Activated CD8-positive, alpha-beta T cell treated with anti-CD3 and anti-CD28 coated beads, Interleukin-2, amount 10 ng/mL, durations not matched to agents 7 days and 5 days (primary cell): Measurements from ENCODE around the gene PKNOX2. TPM values are rescaled to one million over a fixed set of nuclear protein-coding genes. Genes with fewer than 3 reads are reported as not detected.

Experiments used
- ATAC-seq: fragments of 150-1000 bp; cut with Tn5 transposase; one replicate; pipeline ENCODE4 v1.10.0; 2021; ENCODE audit warnings: moderate library complexity
- CTCF ChIA-PET: fragments of 350-600 bp; sonication (Branson Sonifier 250); formaldehyde crosslinking; loops from one replicate; lab custom pipeline; 2021; ENCODE audit warnings: antibody characterized with exemption; lab: Charles Lee
- POLR2A ChIA-PET: fragments of 350-600 bp; sonication (Branson Sonifier 250); formaldehyde crosslinking; loops from one replicate; lab custom pipeline; 2021; ENCODE audit warnings: antibody characterized with exemption; lab: Charles Lee
- DNase-seq: peaks from one replicate; pipeline ENCODE4 v3.0.0-alpha.2; 2020
- H3K27ac Mint-ChIP-seq: one replicate; pipeline ENCODE4 v1.8.0; 2021; ENCODE audit warnings: mild to moderate bottlenecking, mixed read lengths
- H3K27me3 Mint-ChIP-seq: one replicate; pipeline ENCODE4 v1.8.0; 2021; ENCODE audit warnings: low read depth, mixed read lengths
- H3K36me3 Mint-ChIP-seq: one replicate; pipeline ENCODE4 v1.8.0; 2021; ENCODE audit warnings: low read depth, mixed read lengths
- H3K4me1 Mint-ChIP-seq: one replicate; pipeline ENCODE4 v1.8.0; 2021; ENCODE audit warnings: low read depth, mixed read lengths
- H3K4me3 Mint-ChIP-seq: one replicate; pipeline ENCODE4 v1.8.0; 2021; ENCODE audit warnings: mild to moderate bottlenecking, mixed read lengths
- H3K9me3 Mint-ChIP-seq: one replicate; pipeline ENCODE4 v1.8.0; 2022; ENCODE audit warnings: mixed read lengths; ENCODE audit not compliant: insufficient read depth
- total RNA-seq, 2 experiments: library from RNA; stranded (reverse); gene quantifications; one replicate each; pipeline ENCODE4 v1.2.3, GENCODE V29; 2021

The PKNOX2 gene
- total RNA-seq, 2 experiments from 2014 or later = not detected

DNA sequence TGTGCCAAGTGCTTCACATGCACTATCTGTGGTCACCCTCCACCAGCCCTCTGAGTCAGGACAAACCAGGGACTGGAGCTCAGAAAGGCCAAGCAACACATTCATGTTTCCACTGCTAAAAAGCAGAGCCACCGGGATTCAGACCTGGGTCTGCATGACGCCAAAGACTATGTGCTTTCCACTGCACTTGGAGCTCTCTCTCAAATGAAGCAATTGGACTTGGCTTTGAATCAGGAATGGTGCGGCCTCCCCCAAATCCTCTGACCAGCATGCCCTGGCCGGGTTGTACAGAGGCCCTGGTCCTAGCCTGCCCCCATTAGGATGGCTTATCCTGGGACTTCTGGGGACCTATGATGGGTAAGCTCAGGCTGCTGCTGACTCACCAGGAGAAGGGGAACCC lies 80.7 kb downstream of the PKNOX2 start:
- Mint-ChIP-seq H3K9me3 (no peaks in the 10 kb centered on the region), H3K27ac (no peak overlapping the region), H3K27me3 (no peaks in the 10 kb centered on the region), H3K4me3 (no peak overlapping the region), H3K36me3 (no peaks in the 10 kb centered on the region), H3K4me1 (no peaks in the 10 kb centered on the region)
- DNase-seq = no peak
- CTCF ChIA-PET = no interaction called here
- POLR2A ChIA-PET = no interaction called here
- no peak for ATAC-seq

DNA sequence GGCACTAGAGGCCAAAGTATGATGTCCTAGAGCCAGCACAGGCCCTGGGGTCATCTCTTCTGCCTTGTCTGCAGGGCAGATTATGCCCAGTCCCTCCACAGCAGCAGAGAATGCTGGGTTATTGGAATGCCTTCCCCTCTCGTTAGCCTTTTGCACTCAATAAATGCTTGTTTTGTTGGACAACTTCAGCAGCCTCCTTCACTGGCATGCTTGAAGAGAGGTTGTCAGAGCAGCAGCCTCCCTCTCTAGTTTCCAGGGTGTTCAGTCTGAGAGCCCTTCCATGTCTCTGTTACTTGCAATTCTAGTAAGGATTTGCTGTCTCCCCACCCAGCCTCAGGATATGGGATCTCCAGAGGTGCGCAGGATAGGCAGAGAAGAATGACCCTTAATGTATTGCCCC lies 82.9 kb downstream of the PKNOX2 start:
- Mint-ChIP-seq H3K4me1 (no peaks in the 10 kb centered on the region), H3K27me3 (peaks cover 4% of the 10 kb centered on the region), H3K4me3 (no peak overlapping the region), H3K9me3 (no peaks in the 10 kb centered on the region), H3K36me3 (no peaks in the 10 kb centered on the region), H3K27ac (no peak overlapping the region)
- ChIA-PET CTCF (no interaction called here), POLR2A (no interaction called here)
- DNase-seq = no peak
- ATAC-seq = no peak

GRCh38 chr11:125250318-125251213 lies 86.0 kb downstream of the PKNOX2 start:
- no peak for ATAC-seq
- peaks cover 7% of the 10 kb centered on the region for H3K27me3 Mint-ChIP-seq

GRCh38 chr11:125251214-125251545 lies 86.6 kb downstream of the PKNOX2 start:
- H3K4me3 Mint-ChIP-seq = no peak overlapping the region
- CTCF ChIA-PET = no interaction called here

More at GRCh38 chr11:125250318-125251213, 86.0 kb downstream of the PKNOX2 start:
- ChIA-PET CTCF (no interaction called here), POLR2A (no interaction called here)
- H3K4me3 Mint-ChIP-seq = no peak overlapping the region
- DNase-seq = no peak
- no peaks in the 10 kb centered on the region for H3K9me3 Mint-ChIP-seq
- H3K36me3 Mint-ChIP-seq = no peaks in the 10 kb centered on the region
- H3K4me1 Mint-ChIP-seq = no peaks in the 10 kb centered on the region
- no peak overlapping the region for H3K27ac Mint-ChIP-seq

GRCh38 chr11:125251956-125252355 lies 87.4 kb downstream of the PKNOX2 start:
- ChIA-PET CTCF (interaction anchor here (1.0 kb wide), 1 partner anchor 44 kb away, joined by 3 read pairs; no protein-coding TSS in a partner anchor), POLR2A (no interaction called here)
- Mint-ChIP-seq H3K27me3 (peaks cover 9% of the 10 kb centered on the region), H3K9me3 (no peaks in the 10 kb centered on the region), H3K4me1 (peaks cover 4% of the 10 kb centered on the region), H3K4me3 (no peak overlapping the region), H3K36me3 (no peaks in the 10 kb centered on the region), H3K27ac (no peak overlapping the region)
- no peak for ATAC-seq
- DNase-seq = no peak

More at GRCh38 chr11:125251214-125251545, 86.6 kb downstream of the PKNOX2 start:
- H3K9me3 Mint-ChIP-seq = no peaks in the 10 kb centered on the region
- no peak overlapping the region for H3K27ac Mint-ChIP-seq
- POLR2A ChIA-PET = no interaction called here
- DNase-seq (no peak), ATAC-seq (no peak)
- H3K4me1 Mint-ChIP-seq = no peaks in the 10 kb centered on the region
- H3K27me3 Mint-ChIP-seq = peaks cover 7% of the 10 kb centered on the region
- no peaks in the 10 kb centered on the region for H3K36me3 Mint-ChIP-seq

- no peaks in the 10 kb centered on the region for H3K36me3 Mint-ChIP-seq
- no peak for ATAC-seq
- peaks cover 9% of the 10 kb centered on the region for H3K27me3 Mint-ChIP-seq
- no peak overlapping the region for H3K4me3 Mint-ChIP-seq
- peaks cover 4% of the 10 kb centered on the region for H3K4me1 Mint-ChIP-seq
- H3K9me3 Mint-ChIP-seq = no peaks in the 10 kb centered on the region
- DNase-seq = no peak
- no peak overlapping the region for H3K27ac Mint-ChIP-seq
- ChIA-PET CTCF (no interaction called here), POLR2A (no interaction called here)
These were observed 88.7 kb downstream of the PKNOX2 start for GRCh38 chr11:125253289-125253688.

- DNase-seq (no peak), ATAC-seq (no peak)
- peaks cover 4% of the 10 kb centered on the region for H3K4me1 Mint-ChIP-seq
- no peak overlapping the region for H3K27ac Mint-ChIP-seq
- no peak overlapping the region for H3K4me3 Mint-ChIP-seq
- ChIA-PET CTCF (no interaction called here), POLR2A (interaction anchor here (0.6 kb wide), 1 partner anchor 29 kb away, joined by 3 read pairs; no protein-coding TSS in a partner anchor)
- H3K36me3 Mint-ChIP-seq = no peaks in the 10 kb centered on the region
- peaks cover 9% of the 10 kb centered on the region for H3K27me3 Mint-ChIP-seq
- no peaks in the 10 kb centered on the region for H3K9me3 Mint-ChIP-seq
These were observed 89.4 kb downstream of the PKNOX2 start for GRCh38 chr11:125253795-125254525.

GRCh38 chr11:125256541-125257189 lies 92.1 kb downstream of the PKNOX2 start:
- H3K27me3 Mint-ChIP-seq = peaks cover 16% of the 10 kb centered on the region
- H3K4me1 Mint-ChIP-seq = peaks cover 4% of the 10 kb centered on the region
- no peaks in the 10 kb centered on the region for H3K36me3 Mint-ChIP-seq
- ATAC-seq (no peak), DNase-seq (no peak)
- no peak overlapping the region for H3K4me3 Mint-ChIP-seq
- no peak overlapping the region for H3K27ac Mint-ChIP-seq
- ChIA-PET POLR2A (interaction anchor here (0.5 kb wide), 1 partner anchor 346 kb away, joined by 3 read pairs; no protein-coding TSS in a partner anchor), CTCF (no interaction called here)
- no peaks in the 10 kb centered on the region for H3K9me3 Mint-ChIP-seq

DNA sequence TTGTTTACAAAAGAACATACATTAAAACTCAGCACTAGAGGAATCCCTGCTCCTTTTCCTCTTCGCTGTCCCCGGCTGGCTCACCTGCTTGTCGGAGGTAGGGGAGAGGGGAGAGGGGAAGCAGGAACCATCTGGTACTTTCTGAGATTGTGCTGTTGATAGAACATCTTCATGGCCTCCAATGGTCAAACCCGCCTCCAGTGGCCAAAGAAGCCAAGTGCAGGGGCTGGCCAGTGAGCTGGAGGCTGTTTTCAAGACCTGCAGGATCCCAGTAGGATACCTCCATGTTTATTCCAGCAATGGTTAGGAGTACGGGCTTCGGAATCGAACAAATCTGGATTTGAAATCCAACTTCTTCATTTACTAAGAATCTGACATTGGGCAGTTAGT lies 92.6 kb downstream of the PKNOX2 start:
- H3K27me3 Mint-ChIP-seq = peaks cover 19% of the 10 kb centered on the region
- peaks cover 4% of the 10 kb centered on the region for H3K4me1 Mint-ChIP-seq
- no peaks in the 10 kb centered on the region for H3K9me3 Mint-ChIP-seq
- ATAC-seq = no peak
- H3K36me3 Mint-ChIP-seq = no peaks in the 10 kb centered on the region
- POLR2A ChIA-PET = no interaction called here
- CTCF ChIA-PET = no interaction called here
- H3K27ac Mint-ChIP-seq = no peak overlapping the region
- H3K4me3 Mint-ChIP-seq = no peak overlapping the region
- no peak for DNase-seq

GRCh38 chr11:125257751-125258150 lies 93.2 kb downstream of the PKNOX2 start:
- Mint-ChIP-seq H3K9me3 (no peaks in the 10 kb centered on the region), H3K4me1 (peaks cover 4% of the 10 kb centered on the region), H3K36me3 (no peaks in the 10 kb centered on the region), H3K4me3 (no peak overlapping the region), H3K27me3 (peaks cover 21% of the 10 kb centered on the region), H3K27ac (no peak overlapping the region)
- CTCF ChIA-PET = no interaction called here
- ATAC-seq (no peak), DNase-seq (no peak)
- POLR2A ChIA-PET = no interaction called here

DNA sequence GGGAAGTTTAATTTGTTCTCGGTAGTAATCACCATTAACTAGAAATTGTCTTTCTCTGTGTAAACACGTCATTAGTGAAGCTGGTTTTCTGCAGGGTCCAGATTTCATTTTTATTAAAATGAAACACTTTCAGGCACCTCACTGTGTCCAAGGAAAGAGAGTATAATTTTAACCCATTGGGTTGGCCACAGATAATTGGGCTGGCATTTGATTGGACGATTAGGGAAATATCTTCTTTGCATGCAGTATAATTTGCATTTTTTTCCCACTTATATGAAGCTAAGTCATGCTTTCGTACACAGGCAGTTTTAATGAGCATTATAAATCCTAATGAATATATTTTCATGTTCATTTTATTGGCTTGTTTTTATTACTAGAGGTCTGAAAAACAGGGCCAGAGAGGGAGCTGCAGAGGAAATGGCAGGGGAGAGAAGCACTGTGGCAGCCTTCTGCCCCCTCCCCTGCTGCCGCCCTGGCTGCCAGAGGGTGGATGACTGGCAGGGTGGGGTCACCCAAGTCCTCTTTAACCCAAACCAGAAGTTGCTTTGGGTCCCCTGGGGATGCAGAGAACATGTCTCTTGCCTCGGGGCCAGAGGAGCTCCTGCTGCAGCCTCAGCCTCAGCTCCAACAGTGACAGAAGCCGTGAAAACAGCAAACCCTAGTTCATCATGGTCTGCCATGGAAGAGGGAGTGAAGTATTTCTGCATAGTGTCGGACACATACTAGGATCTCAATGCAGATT lies 93.9 kb downstream of the PKNOX2 start:
- ATAC-seq (no peak), DNase-seq (no peak)
- CTCF ChIA-PET = no interaction called here
- Mint-ChIP-seq H3K9me3 (no peaks in the 10 kb centered on the region), H3K27ac (no peak overlapping the region), H3K4me1 (peaks cover 4% of the 10 kb centered on the region), H3K4me3 (no peak overlapping the region), H3K36me3 (no peaks in the 10 kb centered on the region), H3K27me3 (peaks cover 26% of the 10 kb centered on the region)
- POLR2A ChIA-PET = no interaction called here
